Natural killer cell (primary cell): Measurements from ENCODE around the gene ERBIN. TPM values are rescaled to one million over a fixed set of nuclear protein-coding genes. Genes with fewer than 3 reads are reported as not detected.
A peak's percentile ranks its signal among the peaks of the same experiment; 100 is the strongest.
"Not testable (repeated sequence)": the region's sequence is repeated elsewhere in the genome, so short reads cannot be mapped to it uniquely, and the experiment has no call there.

Experiments
- ATAC-seq, 3 donors: fragments of 150-1000 bp in 2 of 3; fragments of 200-7000 bp in 1 of 3; cut with Tn5 transposase; 1 replicate in 1 of 3; 2 replicates in 2 of 3; pipeline ENCODE4 v1.10.0; 2021; ENCODE audit warnings: mild to moderate bottlenecking in 2 of 3, moderate library complexity in 2 of 3
- DNase-seq, 2 donors: peaks; one replicate each; pipeline versions ENCODE4 v3.0.0 to v3.0.0-alpha.2; 2013 to 2021; ENCODE audit warnings: mixed read lengths in 1 of 2
- H3K27ac ChIP-seq: one replicate; pipeline ENCODE4 v1.5.1; 2013; ENCODE audit warnings: mild to moderate bottlenecking, low read length
- H3K27me3 ChIP-seq: one replicate; pipeline ENCODE4 v1.6.1; 2013; ENCODE audit warnings: low read length; ENCODE audit not compliant: control insufficient read depth, insufficient read depth
- H3K36me3 ChIP-seq: one replicate; pipeline ENCODE4 v1.6.1; 2013; ENCODE audit warnings: low read length; ENCODE audit not compliant: control insufficient read depth, insufficient read depth
- H3K4me1 ChIP-seq: one replicate; pipeline ENCODE4 v1.6.1; 2013; ENCODE audit warnings: low read length; ENCODE audit not compliant: control insufficient read depth, insufficient read depth
- H3K4me3 ChIP-seq: one replicate; pipeline ENCODE4 v1.5.1; 2013; ENCODE audit warnings: low read length
- H3K9me3 ChIP-seq: one replicate; pipeline ENCODE4 v1.6.1; 2013; ENCODE audit warnings: low read length; ENCODE audit not compliant: control insufficient read depth, insufficient read depth
- H3K27ac Mint-ChIP-seq, 2 donors: one replicate each; pipeline ENCODE4 v1.8.0; 2022; ENCODE audit warnings: mild to moderate bottlenecking in 2 of 2, mixed read lengths in 2 of 2, moderate library complexity in 1 of 2
- H3K27me3 Mint-ChIP-seq, 2 donors: one replicate each; pipeline ENCODE4 v1.8.0; 2022; ENCODE audit warnings: low read depth in 2 of 2, mixed read lengths in 2 of 2
- H3K36me3 Mint-ChIP-seq: one replicate; pipeline ENCODE4 v1.8.0; 2022; ENCODE audit warnings: mixed read lengths
- H3K4me1 Mint-ChIP-seq, 2 donors: one replicate each; pipeline ENCODE4 v1.8.0; 2022; ENCODE audit warnings: mixed read lengths in 2 of 2
- H3K4me3 Mint-ChIP-seq: one replicate; pipeline ENCODE4 v1.8.0; 2022; ENCODE audit warnings: mild to moderate bottlenecking, moderate library complexity, mixed read lengths
- H3K9me3 Mint-ChIP-seq, 2 donors: one replicate each; pipeline ENCODE4 v1.8.0; 2022; ENCODE audit warnings: mixed read lengths in 2 of 2
- CTCF ChIP-seq: fragments of 200-600 bp; IDR thresholded peaks from one replicate; pipeline ENCODE4 v1.8.0; 2022; ENCODE audit warnings: antibody characterized with exemption
- WGBS: methylation state at CpG from one replicate; pipeline ENCODE4 v1.1.7; 2013; ENCODE audit warnings: missing lambda C conversion rate; ENCODE audit not compliant: insufficient coverage; 5-methylcytosine and 5-hydroxymethylcytosine counted together
- intact Hi-C: fragments of 100-400 bp; cut with micrococcal nuclease; formaldehyde crosslinking; loops from one replicate; pipeline ENCODE4 v1.14.2; 2022
- total RNA-seq, 4 donors: library from RNA; stranded (reverse); fragments of 120-200 nt in 1 of 4; gene quantifications; one replicate each; pipeline versions ENCODE4 v1.2.3 to v1.2.4, GENCODE V29; 2013 to 2022

ERBIN gene
- total RNA-seq, 3 donors from 2014 or later (not counting 1 experiment from before 2014, with no cell fraction given): 153 to 171 (median 166) TPM

GRCh38 chr5:66039701-66040100, 113.3 kb downstream of the ERBIN start:
- Mint-ChIP-seq H3K27me3 (no peaks in the 10 kb centered on the region), H3K9me3 (no peaks in the 10 kb centered on the region), H3K4me3 (no peak overlapping the region), H3K36me3 (peaks cover 10% of the 10 kb centered on the region), H3K27ac (peak overlapping the region in 1 of 2 donors; percentile 75), H3K4me1 (peaks cover 31 to 36% of the 10 kb centered on the region in 2 donors)
- ATAC-seq: no peak
- no peaks in the 10 kb centered on the region for H3K4me1 ChIP-seq
- WGBS: 100% methylated on average over 1 of the region's 1 CpG
- H3K27ac ChIP-seq: no peak overlapping the region
- DNase-seq: no peak
- no peaks in the 10 kb centered on the region for H3K9me3 ChIP-seq
- no peak for TF ChIP-seq CTCF
- intact Hi-C loops: no loop called here
- H3K27me3 ChIP-seq: no peaks in the 10 kb centered on the region
- no peak overlapping the region for H3K4me3 ChIP-seq
- peaks cover 75% of the 10 kb centered on the region for H3K36me3 ChIP-seq

- H3K4me1 ChIP-seq: no peaks in the 10 kb centered on the region
- DNase-seq: no peak
- Mint-ChIP-seq H3K27ac (peak overlapping the region; percentile 10 to 75), H3K4me1 (peaks cover 26 to 31% of the 10 kb centered on the region in 2 donors), H3K9me3 (no peaks in the 10 kb centered on the region), H3K4me3 (no peak overlapping the region), H3K27me3 (no peaks in the 10 kb centered on the region), H3K36me3 (peaks cover 10% of the 10 kb centered on the region)
- H3K27me3 ChIP-seq: no peaks in the 10 kb centered on the region
- no peak overlapping the region for H3K27ac ChIP-seq
- H3K4me3 ChIP-seq: no peak overlapping the region
- peaks cover 78% of the 10 kb centered on the region for H3K36me3 ChIP-seq
- intact Hi-C loops: no loop called here
- no peaks in the 10 kb centered on the region for H3K9me3 ChIP-seq
- no peak for ATAC-seq
- no CpG with 5 or more reads among the region's 1 CpG for WGBS
- no peak for TF ChIP-seq CTCF
Observed at GRCh38 chr5:66041627-66042026, 115.3 kb downstream of the ERBIN start.

- Histone ChIP-seq H3K9me3 (no peaks in the 10 kb centered on the region), H3K27ac (no peak overlapping the region), H3K4me1 (no peaks in the 10 kb centered on the region), H3K27me3 (no peaks in the 10 kb centered on the region), H3K4me3 (no peak overlapping the region), H3K36me3 (peaks cover 36% of the 10 kb centered on the region)
- TF ChIP-seq CTCF: no peak
- H3K27me3 Mint-ChIP-seq: no peaks in the 10 kb centered on the region
- H3K4me3 Mint-ChIP-seq: no peak overlapping the region
- no peaks in the 10 kb centered on the region for H3K9me3 Mint-ChIP-seq
- whole genome bisulfite sequencing: no CpG with 5 or more reads among the region's 1 CpG
- no peak for DNase-seq
- no peak overlapping the region for H3K27ac Mint-ChIP-seq
- intact Hi-C loops: no loop called here
- no peak for ATAC-seq
- peaks cover 40 to 50% of the 10 kb centered on the region in 2 donors for H3K4me1 Mint-ChIP-seq
- H3K36me3 Mint-ChIP-seq: peaks cover 17% of the 10 kb centered on the region
Observed at GRCh38 chr5:66057239-66057638, 130.9 kb downstream of the ERBIN start.

GRCh38 chr5:66061320-66061719, 134.9 kb downstream of the ERBIN start:
- H3K36me3 Mint-ChIP-seq, H3K36me3 ChIP-seq, H3K27ac ChIP-seq, H3K27me3 ChIP-seq, H3K4me3 Mint-ChIP-seq, H3K4me3 ChIP-seq, ATAC-seq, H3K9me3 ChIP-seq, DNase-seq, intact Hi-C loops, H3K27me3 Mint-ChIP-seq, H3K9me3 Mint-ChIP-seq, H3K4me1 ChIP-seq: not testable (repeated sequence)
- WGBS: 100% methylated on average over 2 of the region's 3 CpGs
- Mint-ChIP-seq H3K27ac (peak overlapping the region; percentile 10 to 43), H3K4me1 (peaks cover 62% of the 10 kb centered on the region in 2 donors)

- H3K4me1 ChIP-seq, intact Hi-C loops, H3K9me3 ChIP-seq, H3K9me3 Mint-ChIP-seq, H3K36me3 Mint-ChIP-seq, H3K27me3 ChIP-seq, H3K4me3 ChIP-seq, ATAC-seq, DNase-seq, H3K27ac ChIP-seq, H3K4me3 Mint-ChIP-seq, H3K27me3 Mint-ChIP-seq: not testable (repeated sequence)
- Mint-ChIP-seq H3K27ac (peak overlapping the region in 1 of 2 donors; percentile 68), H3K4me1 (peaks cover 56 to 67% of the 10 kb centered on the region in 2 donors)
- 98% methylated on average over 13 of the region's 13 CpGs for WGBS
- peaks cover 13% of the 10 kb centered on the region for H3K36me3 ChIP-seq
Observed at GRCh38 chr5:66063061-66063460, 136.7 kb downstream of the ERBIN start.
